ENCODE results near the gene RNF169. TPM values are rescaled to one million over a fixed set of nuclear protein-coding genes. Genes with fewer than 3 reads are reported as not detected.

Gene RNF169
- total and polyA plus RNA-seq, 2 of the 8 experiments (the other 6 are each of a cell fraction or from before 2014, with no cell fraction given) = 3.6 to 12.5 TPM

GRCh38 chr11:74744277-74744676 lies 4.4 kb upstream of the RNF169 start (continued):
- TF ChIP-seq HDAC6 (IDR thresholded peaks at IDR 0.05; ENCODE audit: low read depth, low read length) (no peak), BACH1 (IDR thresholded peaks at IDR 0.05; ENCODE audit: low read length) (no peak), CHD7 (IDR thresholded peaks at IDR 0.05; ENCODE audit: insufficient replicate concordance, low read length) (no peak), BCL11A (IDR thresholded peaks at IDR 0.05; ENCODE audit: low read depth in 2 of 2, low read length in 2 of 2) (no peak)

Measured in H1 (cell line).